ENCODE measurements around the gene ECHDC3.
"Not testable (repeated sequence)": the region's sequence is repeated elsewhere in the genome, so short reads cannot be mapped to it uniquely, and the experiment has no call there.

The ECHDC3 gene

DNA sequence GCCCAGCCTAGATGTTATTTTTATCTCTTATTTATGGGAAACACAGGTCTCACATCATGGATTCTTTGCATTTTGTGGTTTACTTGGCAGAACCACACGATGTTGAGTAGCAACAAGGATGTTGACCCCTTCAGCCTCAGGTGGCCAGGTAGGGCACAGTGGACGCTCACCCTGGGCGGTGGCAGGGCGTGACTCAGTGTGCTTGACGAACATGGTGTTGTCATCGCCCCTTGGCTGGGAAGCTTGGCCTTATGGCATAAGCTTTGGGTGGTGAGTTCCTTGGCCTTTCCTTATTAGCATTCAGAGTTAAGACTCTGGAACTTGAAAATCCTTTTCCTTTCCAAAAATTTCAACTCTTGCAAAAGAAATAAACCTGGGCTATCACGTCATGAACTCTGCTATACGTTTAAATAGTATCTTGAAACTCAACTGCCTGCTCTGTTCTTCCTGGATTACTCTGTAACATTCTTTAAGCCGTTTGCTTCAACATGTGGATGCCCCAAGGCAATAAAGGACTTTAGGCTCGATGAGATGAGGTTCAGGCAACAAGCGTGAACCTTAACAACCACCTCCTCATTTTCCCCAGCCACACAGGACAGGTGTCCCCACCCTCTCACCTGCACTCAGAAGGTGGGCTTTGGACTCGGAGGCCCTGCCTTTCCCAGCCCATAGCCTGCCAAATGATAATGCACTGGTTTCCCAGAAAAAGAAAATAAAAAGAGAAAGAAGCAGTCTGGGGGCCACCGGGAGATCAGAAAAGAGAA is 22.5 kb upstream of the ECHDC3 start:
- Histone ChIP-seq H3K9ac (ENCODE audit: low read length) (no peak overlapping the region), H3K4me3 (ENCODE audit: low read length) (no peak overlapping the region), H3K36me3 (ENCODE audit: control insufficient read depth, insufficient read depth, low read length, severe bottlenecking) (no peaks in the 10 kb centered on the region), H3K27me3 (replicated peaks; ENCODE audit: control insufficient read depth, insufficient read depth, low read length) (peaks cover 9% of the 10 kb centered on the region), H3K4me1 (ENCODE audit: control insufficient read depth, insufficient read depth, low read length) (peaks cover 7% of the 10 kb centered on the region), H3K9me3 (ENCODE audit: control insufficient read depth, low read length) (peaks cover 14% of the 10 kb centered on the region)
- no peak for DNase-seq (ENCODE audit: low read depth)

DNA sequence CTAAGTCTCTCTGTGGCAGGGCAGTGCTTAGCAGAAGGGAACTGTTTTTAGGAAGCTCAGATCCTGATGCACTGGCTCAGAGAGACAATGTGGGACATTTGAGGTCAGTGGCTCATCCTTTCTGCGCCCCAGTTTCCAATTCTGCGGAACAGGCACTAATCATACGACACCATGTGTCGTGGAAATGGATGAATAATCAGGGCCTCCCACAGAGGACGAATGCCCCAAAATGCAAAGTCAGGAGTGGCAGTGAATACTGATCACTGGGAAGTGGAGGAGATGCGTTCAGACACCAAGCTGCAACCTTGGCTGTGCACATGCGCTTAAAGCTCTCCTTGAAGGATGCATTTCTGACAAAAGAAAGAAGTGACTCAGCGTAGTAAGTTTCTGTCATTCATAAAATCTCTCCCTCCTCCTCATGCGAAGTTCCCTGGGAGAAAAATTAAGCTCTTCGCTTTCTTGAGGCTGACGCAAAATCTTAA is 21.9 kb upstream of the ECHDC3 start:
- peaks cover 4% of the 10 kb centered on the region for H3K27me3 ChIP-seq (replicated peaks; ENCODE audit: control insufficient read depth, insufficient read depth, low read length)
- peaks cover 14% of the 10 kb centered on the region for H3K9me3 ChIP-seq (ENCODE audit: control insufficient read depth, low read length)
- no peaks in the 10 kb centered on the region for H3K36me3 ChIP-seq (ENCODE audit: control insufficient read depth, insufficient read depth, low read length, severe bottlenecking)
- H3K4me3 ChIP-seq (ENCODE audit: low read length), result no peak overlapping the region
- H3K4me1 ChIP-seq (ENCODE audit: control insufficient read depth, insufficient read depth, low read length), result peaks cover 7% of the 10 kb centered on the region
- no peak for DNase-seq (ENCODE audit: low read depth)
- H3K9ac ChIP-seq (ENCODE audit: low read length), result no peak overlapping the region

DNA sequence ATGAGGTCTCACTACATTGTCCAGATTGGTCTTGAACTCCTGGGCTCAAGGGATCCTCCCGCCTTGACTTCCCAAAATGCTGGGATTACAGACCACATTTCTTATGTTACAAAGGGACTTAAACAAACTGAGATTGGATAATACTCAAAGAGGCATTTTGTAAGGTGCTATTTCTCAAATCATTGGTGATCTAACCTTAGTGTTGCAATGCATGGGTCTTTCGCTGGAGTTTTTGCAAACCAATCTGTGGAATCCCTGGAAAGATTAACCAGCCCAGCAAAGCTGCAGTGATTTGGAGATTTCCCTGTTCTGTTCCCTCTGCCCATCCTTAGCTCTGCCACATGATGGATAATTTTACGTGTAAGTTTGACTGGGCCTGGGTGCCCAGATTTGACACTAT is 20.4 kb upstream of the ECHDC3 start:
- H3K4me3 ChIP-seq (ENCODE audit: low read length), result no peak overlapping the region
- H3K27me3 ChIP-seq (replicated peaks; ENCODE audit: control insufficient read depth, insufficient read depth, low read length), result peaks cover 4% of the 10 kb centered on the region
- no peaks in the 10 kb centered on the region for H3K4me1 ChIP-seq (ENCODE audit: control insufficient read depth, insufficient read depth, low read length)
- no peaks in the 10 kb centered on the region for H3K36me3 ChIP-seq (ENCODE audit: control insufficient read depth, insufficient read depth, low read length, severe bottlenecking)
- no peak for DNase-seq (ENCODE audit: low read depth)
- peaks cover 9% of the 10 kb centered on the region for H3K9me3 ChIP-seq (ENCODE audit: control insufficient read depth, low read length)
- H3K9ac ChIP-seq (ENCODE audit: low read length), result no peak overlapping the region

- Histone ChIP-seq H3K9ac (ENCODE audit: low read length) (no peak overlapping the region), H3K4me1 (ENCODE audit: control insufficient read depth, insufficient read depth, low read length) (no peaks in the 10 kb centered on the region), H3K36me3 (ENCODE audit: control insufficient read depth, insufficient read depth, low read length, severe bottlenecking) (no peaks in the 10 kb centered on the region), H3K27me3 (replicated peaks; ENCODE audit: control insufficient read depth, insufficient read depth, low read length) (peaks cover 4% of the 10 kb centered on the region), H3K9me3 (ENCODE audit: control insufficient read depth, low read length) (peaks cover 3% of the 10 kb centered on the region), H3K4me3 (ENCODE audit: low read length) (no peak overlapping the region)
- DNase-seq (ENCODE audit: low read depth), result no peak
These were observed 18.8 kb upstream of the ECHDC3 start for GRCh38 chr10:11723359-11723758.

GRCh38 chr10:11724938-11725776 is 17.0 kb upstream of the ECHDC3 start:
- H3K4me1 ChIP-seq (ENCODE audit: control insufficient read depth, insufficient read depth, low read length), result no peaks in the 10 kb centered on the region
- no peak overlapping the region for H3K4me3 ChIP-seq (ENCODE audit: low read length)
- H3K9ac ChIP-seq (ENCODE audit: low read length), result no peak overlapping the region
- H3K36me3 ChIP-seq (ENCODE audit: control insufficient read depth, insufficient read depth, low read length, severe bottlenecking), result no peaks in the 10 kb centered on the region
- H3K9me3 ChIP-seq (ENCODE audit: control insufficient read depth, low read length), result peaks cover 11% of the 10 kb centered on the region
- peaks cover 4% of the 10 kb centered on the region for H3K27me3 ChIP-seq (replicated peaks; ENCODE audit: control insufficient read depth, insufficient read depth, low read length)
- DNase-seq (ENCODE audit: low read depth), result peak; percentile 74

- DNase-seq (ENCODE audit: low read depth), result no peak
- H3K9ac ChIP-seq (ENCODE audit: low read length), result no peak overlapping the region
- peaks cover 11% of the 10 kb centered on the region for H3K9me3 ChIP-seq (ENCODE audit: control insufficient read depth, low read length)
- no peaks in the 10 kb centered on the region for H3K36me3 ChIP-seq (ENCODE audit: control insufficient read depth, insufficient read depth, low read length, severe bottlenecking)
- peaks cover 8% of the 10 kb centered on the region for H3K27me3 ChIP-seq (replicated peaks; ENCODE audit: control insufficient read depth, insufficient read depth, low read length)
- H3K4me1 ChIP-seq (ENCODE audit: control insufficient read depth, insufficient read depth, low read length), result no peaks in the 10 kb centered on the region
- H3K4me3 ChIP-seq (ENCODE audit: low read length), result no peak overlapping the region
These were observed 16.3 kb upstream of the ECHDC3 start for GRCh38 chr10:11725912-11726311.

DNA sequence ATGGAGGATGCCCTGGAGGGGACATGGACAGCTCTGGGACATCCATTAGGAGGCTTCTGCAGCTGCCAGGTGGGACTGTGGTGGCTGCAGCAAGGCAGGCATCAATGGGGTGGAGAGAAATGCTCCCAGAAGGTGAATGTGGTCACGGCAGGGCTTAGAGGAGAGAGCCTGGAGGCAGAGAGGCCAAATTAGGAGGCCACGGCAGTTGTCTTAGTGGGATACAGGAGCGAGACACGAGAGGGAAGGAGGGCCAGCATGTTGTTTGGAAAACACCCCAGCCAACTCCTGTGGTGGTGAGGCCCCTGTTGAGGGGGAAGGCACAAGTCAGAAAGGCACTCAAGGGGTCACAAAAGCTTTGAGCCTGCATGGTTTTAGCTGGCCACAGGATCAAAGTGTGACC is 14.6 kb upstream of the ECHDC3 start:
- no peak for DNase-seq (ENCODE audit: low read depth)
- H3K9me3 ChIP-seq (ENCODE audit: control insufficient read depth, low read length), result peaks cover 11% of the 10 kb centered on the region
- H3K27me3 ChIP-seq (replicated peaks; ENCODE audit: control insufficient read depth, insufficient read depth, low read length), result peaks cover 8% of the 10 kb centered on the region
- H3K4me3 ChIP-seq (ENCODE audit: low read length), result no peak overlapping the region
- no peaks in the 10 kb centered on the region for H3K36me3 ChIP-seq (ENCODE audit: control insufficient read depth, insufficient read depth, low read length, severe bottlenecking)
- H3K9ac ChIP-seq (ENCODE audit: low read length), result no peak overlapping the region
- no peaks in the 10 kb centered on the region for H3K4me1 ChIP-seq (ENCODE audit: control insufficient read depth, insufficient read depth, low read length)

GRCh38 chr10:11728353-11728752 is 13.8 kb upstream of the ECHDC3 start:
- no peak for DNase-seq (ENCODE audit: low read depth)
- peaks cover 8% of the 10 kb centered on the region for H3K27me3 ChIP-seq (replicated peaks; ENCODE audit: control insufficient read depth, insufficient read depth, low read length)
- no peaks in the 10 kb centered on the region for H3K4me1 ChIP-seq (ENCODE audit: control insufficient read depth, insufficient read depth, low read length)
- no peak overlapping the region for H3K4me3 ChIP-seq (ENCODE audit: low read length)
- peaks cover 11% of the 10 kb centered on the region for H3K9me3 ChIP-seq (ENCODE audit: control insufficient read depth, low read length)
- H3K9ac ChIP-seq (ENCODE audit: low read length), result no peak overlapping the region
- H3K36me3 ChIP-seq (ENCODE audit: control insufficient read depth, insufficient read depth, low read length, severe bottlenecking), result no peaks in the 10 kb centered on the region

DNA sequence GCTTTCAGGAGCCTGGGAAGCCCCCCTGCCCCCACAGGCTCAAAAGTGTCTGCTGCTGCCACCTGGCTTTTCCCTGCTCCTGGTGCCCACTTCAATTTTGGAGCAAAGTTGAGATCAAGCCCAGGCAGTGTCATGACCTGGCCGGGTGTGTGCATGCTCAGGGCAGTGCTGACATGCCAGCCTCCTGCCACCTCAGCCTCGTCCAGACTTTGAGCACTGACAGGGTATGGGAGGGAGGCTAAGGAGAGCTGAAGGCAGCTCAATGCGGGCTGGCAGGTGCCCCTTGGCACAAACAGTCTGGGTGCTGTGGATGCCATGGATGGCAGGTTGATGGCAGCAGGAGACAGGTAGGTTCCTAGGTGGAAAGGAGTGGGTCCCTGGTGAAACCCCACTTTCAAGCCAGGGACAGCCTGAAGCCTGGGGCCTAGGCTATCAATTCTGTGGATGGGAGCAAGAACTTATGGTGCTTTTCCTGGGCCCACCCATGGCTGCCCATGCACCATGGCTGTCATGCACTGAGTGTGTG is 12.3 kb upstream of the ECHDC3 start:
- Histone ChIP-seq H3K9me3 (ENCODE audit: control insufficient read depth, low read length) (peaks cover 11% of the 10 kb centered on the region), H3K4me3 (ENCODE audit: low read length) (no peak overlapping the region), H3K36me3 (ENCODE audit: control insufficient read depth, insufficient read depth, low read length, severe bottlenecking) (no peaks in the 10 kb centered on the region), H3K27me3 (replicated peaks; ENCODE audit: control insufficient read depth, insufficient read depth, low read length) (peaks cover 8% of the 10 kb centered on the region), H3K9ac (ENCODE audit: low read length) (no peak overlapping the region), H3K4me1 (ENCODE audit: control insufficient read depth, insufficient read depth, low read length) (no peaks in the 10 kb centered on the region)
- no peak for DNase-seq (ENCODE audit: low read depth)

DNA sequence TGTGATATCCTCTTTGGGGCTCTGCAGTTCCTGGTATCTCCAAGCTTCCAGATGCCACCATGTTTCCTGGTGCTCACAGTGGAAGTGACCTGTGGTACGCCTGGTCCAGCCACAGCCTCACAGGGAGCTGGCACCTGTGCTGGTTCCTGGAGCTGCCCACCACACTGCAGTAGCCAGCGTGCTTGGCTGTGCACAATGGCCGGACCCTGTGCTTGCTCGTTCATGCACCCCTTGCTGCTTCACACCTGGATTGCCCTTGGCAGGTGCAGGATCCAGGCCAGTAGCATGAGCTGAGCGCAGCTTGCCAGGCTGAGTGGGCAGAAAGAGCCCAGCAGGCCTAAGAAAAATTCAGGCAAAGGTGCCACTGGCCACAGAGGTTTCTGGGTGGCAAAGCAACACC is 11.4 kb upstream of the ECHDC3 start:
- H3K9ac ChIP-seq (ENCODE audit: low read length), result no peak overlapping the region
- no peak for DNase-seq (ENCODE audit: low read depth)
- no peaks in the 10 kb centered on the region for H3K4me1 ChIP-seq (ENCODE audit: control insufficient read depth, insufficient read depth, low read length)
- H3K9me3 ChIP-seq (ENCODE audit: control insufficient read depth, low read length), result peaks cover 11% of the 10 kb centered on the region
- no peaks in the 10 kb centered on the region for H3K36me3 ChIP-seq (ENCODE audit: control insufficient read depth, insufficient read depth, low read length, severe bottlenecking)
- H3K4me3 ChIP-seq (ENCODE audit: low read length), result no peak overlapping the region
- peaks cover 8% of the 10 kb centered on the region for H3K27me3 ChIP-seq (replicated peaks; ENCODE audit: control insufficient read depth, insufficient read depth, low read length)

DNA sequence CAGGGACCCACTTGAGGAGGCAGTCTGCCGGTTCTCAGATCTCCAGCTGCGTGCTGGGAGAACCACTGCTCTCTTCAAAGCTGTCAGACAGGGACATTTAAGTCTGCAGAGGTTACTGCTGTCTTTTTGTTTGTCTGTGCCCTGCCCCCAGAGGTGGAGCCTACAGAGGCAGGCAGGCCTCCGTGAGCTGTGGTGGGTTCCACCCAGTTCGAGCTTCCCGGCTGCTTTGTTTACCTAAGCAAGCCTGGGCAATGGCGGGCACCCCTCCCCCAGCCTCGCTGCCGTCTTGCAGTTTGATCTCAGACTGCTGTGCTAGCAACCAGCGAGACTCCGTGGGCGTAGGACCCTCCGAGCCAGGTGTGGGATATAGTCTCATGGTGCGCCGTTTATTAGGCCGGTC is 5.4 kb upstream of the ECHDC3 start:
- not testable (repeated sequence) for H3K4me3 ChIP-seq (ENCODE audit: low read length); DNase-seq (ENCODE audit: low read depth); H3K9me3 ChIP-seq (ENCODE audit: control insufficient read depth, low read length)

More for the DNA sequence above, 5.4 kb upstream of the ECHDC3 start:
- not testable (repeated sequence) for H3K27me3 ChIP-seq (replicated peaks; ENCODE audit: control insufficient read depth, insufficient read depth, low read length); H3K4me1 ChIP-seq (ENCODE audit: control insufficient read depth, insufficient read depth, low read length); H3K9ac ChIP-seq (ENCODE audit: low read length); H3K36me3 ChIP-seq (ENCODE audit: control insufficient read depth, insufficient read depth, low read length, severe bottlenecking)
